GM23338 (cell line): ENCODE results near the gene ESPN. TPM values are rescaled to one million over a fixed set of nuclear protein-coding genes. Genes with fewer than 3 reads are reported as not detected.

Source experiments
- ATAC-seq: fragments of 200-7000 bp; cut with Tn5 transposase; 3 replicates; pipeline ENCODE4 v1.9.1; 2020
- DNase-seq: peaks from one replicate; pipeline ENCODE4 v3.0.0-alpha.2; 2015; ENCODE audit warnings: low spot score
- H2AFZ ChIP-seq: fragments of 200-600 bp; sonication (generic); 2 replicates; pipeline ENCODE4 v1.8.0; 2016; ENCODE audit warnings: antibody characterized with exemption, mild to moderate bottlenecking, moderate library complexity
- H3F3A ChIP-seq: fragments of 200-600 bp; sonication (generic); replicated peaks from 2 replicates; pipeline ENCODE4 v1.8.0; 2017; ENCODE audit warnings: antibody characterized with exemption, mixed run types, low read depth
- H3K27ac ChIP-seq: fragments of 200-600 bp; sonication (generic); 2 replicates; pipeline ENCODE4 v1.6.1; 2016; ENCODE audit warnings: low read depth
- H3K27me3 ChIP-seq: fragments of 200-600 bp; sonication (generic); 2 replicates; pipeline ENCODE4 v1.8.0; 2016; ENCODE audit warnings: mild to moderate bottlenecking, mixed run types, moderate library complexity; ENCODE audit not compliant: insufficient read depth
- H3K36me3 ChIP-seq: fragments of 200-600 bp; sonication (generic); 2 replicates; pipeline ENCODE4 v1.8.0; 2016; ENCODE audit warnings: mild to moderate bottlenecking; ENCODE audit not compliant: insufficient read depth
- H3K4me1 ChIP-seq: fragments of 200-600 bp; sonication (generic); 2 replicates; pipeline ENCODE4 v1.8.0; 2016; ENCODE audit warnings: mild to moderate bottlenecking, moderate library complexity; ENCODE audit not compliant: insufficient read depth
- H3K4me2 ChIP-seq: fragments of 200-600 bp; sonication (generic); 2 replicates; pipeline ENCODE4 v1.7.1; 2017; ENCODE audit warnings: mixed run types
- H3K4me3 ChIP-seq: fragments of 200-600 bp; sonication (generic); 2 replicates; pipeline ENCODE4 v1.6.1; 2016; ENCODE audit warnings: mixed run types
- H3K79me2 ChIP-seq: fragments of 200-600 bp; sonication (generic); replicated peaks from 2 replicates; pipeline ENCODE4 v1.8.0; 2017; ENCODE audit warnings: mild to moderate bottlenecking; ENCODE audit not compliant: insufficient read depth
- H3K9me2 ChIP-seq: fragments of 200-600 bp; sonication (generic); 2 replicates; pipeline ENCODE4 v1.8.0; 2017; ENCODE audit not compliant: insufficient read depth
- H4K20me1 ChIP-seq: fragments of 200-600 bp; sonication (generic); replicated peaks from 2 replicates; pipeline ENCODE4 v1.8.0; 2017; ENCODE audit warnings: mild to moderate bottlenecking; ENCODE audit not compliant: insufficient read depth
- H3K27ac Mint-ChIP-seq: 2 replicates; pipeline ENCODE4 v1.8.0; 2020; ENCODE audit warnings: inconsistent platforms, mild to moderate bottlenecking, moderate library complexity, mixed read lengths
- H3K27me3 Mint-ChIP-seq: 3 replicates; pipeline ENCODE4 v1.8.0; 2022; ENCODE audit warnings: low read depth, mild to moderate bottlenecking, moderate library complexity, mixed read lengths, inconsistent platforms; ENCODE audit not compliant: insufficient read depth, poor library complexity
- H3K36me3 Mint-ChIP-seq: 3 replicates; pipeline ENCODE4 v1.8.0; 2021; ENCODE audit warnings: low read depth, mild to moderate bottlenecking, inconsistent platforms, moderate library complexity, mixed read lengths
- H3K4me1 Mint-ChIP-seq: 3 replicates; pipeline ENCODE4 v1.8.0; 2020; ENCODE audit warnings: mild to moderate bottlenecking, inconsistent platforms, mixed read lengths
- H3K4me3 Mint-ChIP-seq: 3 replicates; pipeline ENCODE4 v1.8.0; 2021; ENCODE audit warnings: moderate library complexity, mild to moderate bottlenecking, inconsistent platforms, mixed read lengths
- H3K9me3 Mint-ChIP-seq: 3 replicates; pipeline ENCODE4 v1.8.0; 2020; ENCODE audit warnings: moderate library complexity, mild to moderate bottlenecking, inconsistent platforms, mixed read lengths
- CREB1 ChIP-seq: fragments of 250-450 bp; sonication (Bioruptor Pico); IDR thresholded peaks from 2 replicates; pipeline ENCODE4 v1.5.0; 2020; ENCODE audit warnings: low read depth, mild to moderate bottlenecking, moderate library complexity
- CTCF ChIP-seq, 2 experiments: fragments of 200-600 bp in 1 of 2; sonication (generic) in 1 of 2; conservative IDR thresholded peaks; 2 replicates each; pipeline versions ENCODE4 v1.5.1 to v1.6.1; 2016 to 2017; ENCODE audit warnings: antibody characterized with exemption in 2 of 2, low read depth in 2 of 2, mild to moderate bottlenecking in 2 of 2, moderate library complexity in 1 of 2
- ETS1 ChIP-seq: IDR thresholded peaks from 2 replicates; pipeline ENCODE4 v1.6.1; 2016; ENCODE audit warnings: antibody characterized with exemption
- EZH2 ChIP-seq: fragments of 200-600 bp; sonication (generic); IDR thresholded peaks from one replicate; pipeline ENCODE4 v1.8.0; 2017; ENCODE audit warnings: antibody characterized with exemption, mild to moderate bottlenecking, low read depth; ENCODE audit not compliant: unreplicated experiment
- EZH2phosphoT487 ChIP-seq: fragments of 200-600 bp; sonication (generic); IDR thresholded peaks from one replicate; pipeline ENCODE4 v1.8.1; 2018; ENCODE audit warnings: antibody characterized with exemption; ENCODE audit not compliant: unreplicated experiment
- JUNB ChIP-seq: IDR thresholded peaks from one replicate; pipeline ENCODE4 v1.6.1; 2016; ENCODE audit warnings: antibody characterized with exemption; ENCODE audit not compliant: unreplicated experiment
- NANOG ChIP-seq: IDR thresholded peaks from 2 replicates; pipeline ENCODE4 v1.6.1; 2016; ENCODE audit warnings: antibody characterized with exemption, borderline replicate concordance
- POLR2AphosphoS5 ChIP-seq: IDR thresholded peaks from 2 replicates; pipeline ENCODE4 v1.6.1; 2016; ENCODE audit warnings: antibody characterized with exemption, low read depth
- REST ChIP-seq: IDR thresholded peaks from one replicate; pipeline ENCODE4 v1.6.1; 2018; ENCODE audit warnings: antibody characterized with exemption; ENCODE audit not compliant: unreplicated experiment
- STAT1 ChIP-seq: IDR thresholded peaks from one replicate; pipeline ENCODE4 v1.6.1; 2016; ENCODE audit warnings: antibody characterized with exemption; ENCODE audit not compliant: unreplicated experiment
- ZNF114 ChIP-seq: fragments of 250-450 bp; sonication (Bioruptor Pico); IDR thresholded peaks from 2 replicates; pipeline ENCODE4 v1.5.0; 2020; ENCODE audit warnings: mild to moderate bottlenecking, moderate library complexity
- ZNF331 ChIP-seq: fragments of 250-450 bp; sonication (Bioruptor Pico); IDR thresholded peaks from 2 replicates; pipeline ENCODE4 v1.5.0; 2020; ENCODE audit warnings: low read depth, mild to moderate bottlenecking, moderate library complexity
- ZNF462 ChIP-seq: fragments of 250-450 bp; sonication (Bioruptor Pico); IDR thresholded peaks from 2 replicates; pipeline ENCODE4 v1.5.0; 2020; ENCODE audit warnings: mild to moderate bottlenecking, moderate library complexity
- polyA plus RNA-seq: library from polyadenylated mRNA; unstranded; fragments of >200 nt; fragmentation: Nextera tagmentation; extraction: Ambion mirVana; gene quantifications from 2 replicates; pipeline ENCODE4 v1.2.1, GENCODE V29; 2016
- total RNA-seq: library from RNA; depleted of rRNA; stranded (reverse); fragments of >200 nt; shearing (Covaris generic); gene quantifications from 2 replicates; pipeline ENCODE4 v1.2.3, GENCODE V29; 2014

The ESPN gene
- total and polyA plus RNA-seq, 2 experiments from 2014 or later = 12.2 to 13.6 TPM

- H3K27me3 Mint-ChIP-seq = peaks cover 28% of the 10 kb centered on the region
- Histone ChIP-seq H2AFZ (no peak overlapping the region), H3K27me3 (peaks cover 6% of the 10 kb centered on the region), H3F3A (no peaks in the 10 kb centered on the region), H3K4me3 (no peak overlapping the region), H3K79me2 (no peaks in the 10 kb centered on the region), H3K4me1 (no peaks in the 10 kb centered on the region), H3K36me3 (no peaks in the 10 kb centered on the region), H4K20me1 (no peaks in the 10 kb centered on the region), H3K9me2 (no peaks in the 10 kb centered on the region), H3K4me2 (no peak overlapping the region), H3K27ac (no peak overlapping the region)
- H3K36me3 Mint-ChIP-seq = no peaks in the 10 kb centered on the region
- H3K4me1 Mint-ChIP-seq = peaks cover 20% of the 10 kb centered on the region
- ATAC-seq (no peak), DNase-seq (no peak)
- no peak overlapping the region for H3K27ac Mint-ChIP-seq
- TF ChIP-seq ZNF114 (CRISPR knock-in tag) = no peak
- TF ChIP-seq ZNF331 (CRISPR knock-in tag) = no peak
- no peak for TF ChIP-seq EZH2
- no peak for TF ChIP-seq STAT1
- TF ChIP-seq EZH2phosphoT487 = no peak
- TF ChIP-seq REST = no peak
- no peak for TF ChIP-seq JUNB
- no peak for TF ChIP-seq CREB1 (CRISPR knock-in tag)
- TF ChIP-seq CTCF (conservative IDR thresholded peaks at IDR 0.05; ENCODE audit: low read depth in 2 of 2) = no peak
- TF ChIP-seq NANOG = no peak
- no peak for TF ChIP-seq ETS1
- no peak for TF ChIP-seq ZNF462 (CRISPR knock-in tag)
- TF ChIP-seq POLR2AphosphoS5 = no peak
- no peaks in the 10 kb centered on the region for H3K9me3 Mint-ChIP-seq
- H3K4me3 Mint-ChIP-seq = no peak overlapping the region
Observed at GRCh38 chr1:6434186-6434585, 9.6 kb downstream of the ESPN start.
